ENCODE data around the gene TICAM1.

TICAM1 gene

DNA sequence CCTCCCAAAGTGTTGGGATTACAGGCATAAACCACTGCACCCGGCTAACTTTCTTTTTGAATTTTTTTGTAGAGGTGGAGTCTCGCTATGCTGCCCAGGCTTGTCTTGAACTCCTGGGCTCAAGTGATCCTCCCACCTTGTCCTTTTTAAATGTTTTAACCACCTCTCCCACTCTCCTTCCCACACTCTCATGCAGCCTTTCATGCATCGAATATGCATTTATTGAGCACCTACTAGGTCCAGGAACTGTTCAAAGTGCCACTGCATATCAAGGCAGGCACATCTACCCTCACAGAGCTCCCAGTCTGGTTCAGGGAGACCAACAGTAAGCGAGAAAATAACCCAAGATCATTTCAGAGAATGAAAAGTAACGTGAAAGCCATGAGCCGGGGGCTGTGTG is 1.2 kb downstream of the TICAM1 start:
- TF ChIP-seq, protein P1, sequence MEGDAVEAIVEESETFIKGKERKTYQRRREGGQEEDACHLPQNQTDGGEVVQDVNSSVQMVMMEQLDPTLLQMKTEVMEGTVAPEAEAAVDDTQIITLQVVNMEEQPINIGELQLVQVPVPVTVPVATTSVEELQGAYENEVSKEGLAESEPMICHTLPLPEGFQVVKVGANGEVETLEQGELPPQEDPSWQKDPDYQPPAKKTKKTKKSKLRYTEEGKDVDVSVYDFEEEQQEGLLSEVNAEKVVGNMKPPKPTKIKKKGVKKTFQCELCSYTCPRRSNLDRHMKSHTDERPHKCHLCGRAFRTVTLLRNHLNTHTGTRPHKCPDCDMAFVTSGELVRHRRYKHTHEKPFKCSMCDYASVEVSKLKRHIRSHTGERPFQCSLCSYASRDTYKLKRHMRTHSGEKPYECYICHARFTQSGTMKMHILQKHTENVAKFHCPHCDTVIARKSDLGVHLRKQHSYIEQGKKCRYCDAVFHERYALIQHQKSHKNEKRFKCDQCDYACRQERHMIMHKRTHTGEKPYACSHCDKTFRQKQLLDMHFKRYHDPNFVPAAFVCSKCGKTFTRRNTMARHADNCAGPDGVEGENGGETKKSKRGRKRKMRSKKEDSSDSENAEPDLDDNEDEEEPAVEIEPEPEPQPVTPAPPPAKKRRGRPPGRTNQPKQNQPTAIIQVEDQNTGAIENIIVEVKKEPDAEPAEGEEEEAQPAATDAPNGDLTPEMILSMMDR (IDR thresholded peaks at IDR 0.05), result no peak

DNA sequence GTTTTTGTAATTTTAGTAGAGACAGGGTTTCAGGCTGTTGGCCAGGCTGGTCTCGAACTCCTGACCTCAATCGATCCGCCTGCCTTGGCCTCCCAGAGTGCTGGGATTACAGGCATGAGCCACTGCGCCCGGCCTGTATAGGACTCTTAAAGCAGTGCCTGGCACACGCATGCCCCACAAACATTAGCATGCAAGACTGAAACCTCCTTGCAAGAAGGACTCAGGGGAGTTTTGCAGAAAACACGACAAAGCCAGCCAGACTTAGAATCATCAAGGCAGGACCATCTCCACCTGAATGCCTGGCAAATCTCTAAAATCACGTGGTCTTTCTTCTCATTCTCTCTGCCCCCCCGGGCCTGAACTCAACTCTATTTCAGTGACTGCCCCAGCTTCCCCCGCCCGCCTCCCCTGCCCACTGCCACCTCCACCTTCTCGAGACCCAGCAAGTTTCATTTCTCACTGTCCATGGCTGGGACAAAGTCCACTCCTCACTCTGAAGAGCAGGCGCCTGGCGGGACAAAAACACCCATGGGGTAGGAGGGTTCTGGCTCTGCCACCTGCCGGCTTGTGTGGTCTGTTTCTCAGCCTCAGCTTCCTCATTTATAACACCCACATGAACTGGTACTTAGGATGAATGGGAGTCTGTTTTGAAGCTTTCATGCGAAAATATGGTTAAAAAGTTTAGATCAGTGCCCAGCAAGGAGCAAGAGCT is 2.4 kb downstream of the TICAM1 start:
- TF ChIP-seq, protein P1 (IDR thresholded peaks at IDR 0.05), result no peak

DNA sequence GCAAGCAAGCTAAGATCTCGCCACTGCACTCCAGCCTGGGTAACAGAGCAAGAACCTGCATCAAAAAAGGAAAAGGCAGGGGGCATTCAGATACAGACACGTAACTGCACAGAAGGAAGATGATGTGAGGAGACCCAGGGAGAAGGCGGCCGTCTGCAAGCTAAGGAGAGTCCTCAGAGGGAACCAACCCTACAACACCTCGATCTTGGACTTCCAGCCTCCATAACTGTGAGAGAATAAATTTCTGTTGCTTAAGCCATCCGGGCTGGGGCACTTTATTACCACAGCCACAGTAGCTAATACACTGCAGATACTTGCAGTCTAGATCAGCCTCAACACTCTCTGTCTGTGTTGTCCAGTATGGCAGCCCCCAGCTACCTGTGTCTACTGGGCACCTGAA is 7.9 kb downstream of the TICAM1 start:
- TF ChIP-seq, protein P1 (IDR thresholded peaks at IDR 0.05), result no peak

DNA sequence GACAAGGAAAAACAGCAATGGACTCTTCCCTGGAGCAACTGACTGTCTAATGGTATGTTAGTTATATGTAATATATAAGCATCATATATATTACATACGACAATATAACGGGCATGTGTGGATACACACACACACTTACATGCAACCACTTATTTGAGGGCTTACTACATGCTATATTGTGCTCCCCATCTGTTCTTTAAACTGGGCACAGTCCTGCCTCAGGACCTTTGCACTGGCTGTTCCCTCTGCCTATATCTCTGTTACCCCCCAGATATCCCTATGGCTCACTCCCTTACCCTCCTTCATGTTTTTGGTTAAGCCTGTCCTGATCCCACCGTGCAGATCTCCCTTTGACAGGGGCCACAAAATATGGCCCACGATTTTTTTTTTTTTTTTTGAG is 10.2 kb downstream of the TICAM1 start:
- TF ChIP-seq, protein P1 (IDR thresholded peaks at IDR 0.05), result no peak

DNA sequence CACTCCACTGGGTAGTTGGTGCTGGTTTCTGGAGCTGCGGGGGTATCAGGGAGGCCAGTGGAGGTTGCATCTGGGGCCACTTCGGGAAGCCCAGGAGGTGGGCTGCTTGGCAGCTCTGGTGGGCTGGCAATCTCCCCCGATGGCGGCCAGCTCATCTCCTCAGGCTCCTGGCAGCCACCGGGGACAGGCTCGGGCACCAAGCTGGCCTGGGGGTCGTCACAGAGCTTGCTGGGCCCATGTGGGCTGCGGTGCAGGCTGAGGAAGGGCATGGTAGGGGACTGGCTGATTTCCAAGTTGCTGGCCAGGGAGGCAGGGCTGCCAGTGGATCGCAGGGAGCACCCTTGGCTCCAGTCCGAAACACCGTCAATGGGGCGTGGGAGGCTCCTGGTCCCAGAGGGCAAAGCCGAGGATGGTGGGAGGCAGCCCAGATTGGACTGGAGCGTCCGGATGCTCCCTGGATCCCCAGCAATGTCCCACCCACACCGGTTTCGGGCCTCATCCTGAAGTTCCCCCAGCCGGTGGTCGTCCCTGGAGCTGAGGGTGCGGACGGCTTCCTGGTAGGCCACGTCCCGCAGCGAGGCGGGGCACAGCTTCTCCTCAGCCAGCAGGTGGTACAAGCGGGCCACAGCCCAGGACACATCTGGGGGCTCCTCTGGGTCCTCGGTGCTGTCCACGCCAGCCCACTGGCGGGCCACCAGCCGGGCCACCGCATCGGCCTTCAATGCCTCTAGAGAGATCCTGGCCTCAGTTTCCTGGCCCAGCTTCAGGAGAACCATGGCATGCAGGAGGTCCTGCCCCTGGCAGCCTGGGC is 13.8 kb downstream of the TICAM1 start:
- TF ChIP-seq, protein P1 (IDR thresholded peaks at IDR 0.05), result no peak

DNA sequence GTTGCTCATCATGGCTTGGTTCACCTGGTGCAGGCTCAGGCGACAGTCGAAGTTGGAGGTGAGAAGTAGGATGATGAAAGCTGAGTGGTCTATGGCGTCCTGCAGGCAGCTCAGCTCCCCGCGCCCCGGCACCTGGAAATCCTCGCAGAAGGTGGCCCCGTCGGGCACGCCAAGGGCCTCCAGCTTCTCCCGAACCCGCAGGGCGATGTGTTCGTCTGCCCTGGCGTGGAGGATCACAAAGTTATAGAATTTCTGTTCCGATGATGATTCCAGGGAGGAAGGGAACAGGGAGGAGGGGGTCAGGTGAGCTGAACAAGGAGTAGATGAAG is 14.6 kb downstream of the TICAM1 start:
- TF ChIP-seq, protein P1 (IDR thresholded peaks at IDR 0.05), result no peak

DNA sequence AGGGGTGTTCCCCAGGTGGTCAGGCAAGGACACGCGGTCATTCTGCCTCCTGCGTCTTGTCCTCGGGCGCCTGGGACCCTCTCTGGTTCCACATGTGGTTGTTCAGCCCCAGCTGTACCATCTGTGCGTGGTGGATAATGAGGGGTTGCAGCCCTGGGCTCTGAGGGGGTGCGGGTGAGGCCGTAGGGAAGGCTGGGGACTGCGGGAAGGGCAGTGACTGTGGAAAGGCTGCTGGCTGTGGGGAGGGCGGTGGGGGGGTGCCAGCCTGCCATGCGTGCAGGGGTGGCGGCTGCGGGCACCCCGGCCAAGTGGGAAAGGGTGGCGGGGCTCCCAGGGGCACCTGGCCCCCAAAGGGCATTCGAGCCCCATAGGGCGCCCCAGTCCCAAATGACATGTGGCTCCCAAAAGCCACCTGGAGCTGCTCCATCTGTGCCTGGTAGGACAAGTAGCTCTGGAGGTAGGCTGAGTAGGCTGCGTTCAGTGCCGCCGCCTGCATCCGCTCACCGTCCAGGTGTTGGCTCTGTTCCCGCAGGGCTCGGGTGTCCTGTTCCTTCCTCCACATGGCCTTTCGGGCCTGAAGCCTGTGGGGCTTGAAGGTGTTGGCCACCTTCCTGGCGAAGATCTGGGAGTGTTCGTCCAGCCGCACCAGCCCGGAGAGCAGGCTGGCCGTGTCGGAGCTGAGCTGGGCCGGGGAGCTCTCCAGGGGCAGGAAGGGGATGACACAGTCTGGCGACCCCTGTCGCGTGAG is 15.1 kb downstream of the TICAM1 start:
- TF ChIP-seq, protein P1 (IDR thresholded peaks at IDR 0.05), result no peak

All from LNCAP (cell line).